H7 (cell line): Measurements from ENCODE around the gene LRIT3. TPM values are rescaled to one million over a fixed set of nuclear protein-coding genes. Genes with fewer than 3 reads are reported as not detected.
A peak's percentile ranks its signal among the peaks of the same experiment; 100 is the strongest.
"Not testable (repeated sequence)": the region's sequence is repeated elsewhere in the genome, so short reads cannot be mapped to it uniquely, and the experiment has no call there.

Experiments used
- DNase-seq: peaks from one replicate; pipeline ENCODE4 v3.0.0; 2012
- H3K27me3 ChIP-seq: 2 replicates; pipeline ENCODE4 v1.6.0; 2011; ENCODE audit warnings: mild to moderate bottlenecking, low read length; ENCODE audit not compliant: control insufficient read depth, insufficient read depth
- H3K36me3 ChIP-seq: replicated peaks from 2 replicates; pipeline ENCODE4 v1.5.1; 2011; ENCODE audit warnings: low read length; ENCODE audit not compliant: control insufficient read depth, insufficient read depth
- H3K4me3 ChIP-seq: 2 replicates; pipeline ENCODE4 v1.5.1; 2011; ENCODE audit warnings: low read depth, mild to moderate bottlenecking, control low read depth, low read length, moderate library complexity; ENCODE audit not compliant: insufficient read depth
- total RNA-seq: library from RNA; depleted of rRNA; stranded (reverse); fragments of >200 nt; shearing (Covaris generic); gene quantifications from 2 replicates; pipeline ENCODE4 v1.2.3, GENCODE V29; 2014

LRIT3 gene
- total RNA-seq, 1 experiment from 2014 or later, result 0.14 TPM

DNA sequence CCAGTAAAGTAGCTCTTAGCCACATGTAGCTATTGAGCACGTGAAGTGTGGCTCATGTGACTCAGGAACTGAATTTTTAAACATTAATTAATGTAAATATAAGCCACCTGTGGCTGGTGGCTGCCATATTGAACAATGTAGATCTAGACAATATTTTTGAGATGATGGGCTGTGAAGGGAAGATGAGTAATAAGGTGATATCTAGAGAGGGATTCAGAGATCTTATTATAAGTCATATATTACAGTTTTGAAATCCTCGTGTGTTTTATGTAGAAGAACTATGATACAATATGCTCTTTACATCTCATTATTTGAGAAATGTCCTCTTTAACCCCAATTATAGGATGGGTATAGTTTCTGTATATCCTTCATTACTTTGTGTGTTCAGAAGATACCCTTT is 26.7 kb upstream of the LRIT3 start:
- Histone ChIP-seq H3K27me3 (no peaks in the 10 kb centered on the region), H3K36me3 (peaks cover 15% of the 10 kb centered on the region), H3K4me3 (no peak overlapping the region)
- DNase-seq, result no peak

DNA sequence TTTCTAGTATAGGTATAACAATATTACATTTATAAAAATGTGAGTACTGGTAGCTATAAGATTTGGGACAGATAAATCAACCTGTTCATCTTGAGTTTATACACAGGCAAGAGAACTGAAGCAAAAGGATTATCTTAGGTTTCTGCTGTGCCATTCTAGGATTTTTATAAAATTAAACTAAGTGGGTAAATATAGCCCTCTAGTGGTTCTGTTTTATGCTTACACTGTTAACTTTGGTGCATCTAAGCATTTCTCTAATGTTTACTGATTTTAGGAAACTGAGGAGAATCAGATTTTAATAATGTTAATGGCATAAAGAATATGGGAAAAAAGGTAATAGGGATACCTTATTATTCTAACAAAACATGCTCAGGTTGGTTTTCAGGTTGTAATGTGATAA is 21.2 kb upstream of the LRIT3 start:
- DNase-seq, result no peak
- Histone ChIP-seq H3K4me3 (no peak overlapping the region), H3K27me3 (no peaks in the 10 kb centered on the region), H3K36me3 (peaks cover 7% of the 10 kb centered on the region)

DNA sequence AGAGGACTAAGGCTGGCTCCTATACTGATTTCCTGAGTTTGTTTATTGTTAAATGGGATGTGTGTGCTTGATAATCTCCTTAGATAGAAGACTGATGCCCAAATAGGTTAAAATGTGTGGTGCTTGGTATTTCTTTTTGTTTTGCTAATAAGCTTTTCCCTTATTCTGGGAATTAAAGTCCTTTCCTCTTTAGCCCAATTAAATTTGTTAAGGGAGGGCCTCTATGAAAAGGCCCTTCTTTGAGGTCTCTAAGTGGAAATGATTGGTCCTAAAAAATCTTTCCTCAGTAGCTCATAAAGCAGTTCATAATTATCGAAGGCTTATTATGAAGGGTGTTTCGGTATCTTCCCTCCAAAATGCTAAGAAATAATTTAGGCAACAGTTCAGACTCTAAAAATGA is 20.2 kb upstream of the LRIT3 start, which contains the start of gene RRH:
Gene RRH, plus strand, starts transcription at position 301 of the 400 bp plus-strand sequence. Its CDS starts 56 bp downstream, at position 357.
- Histone ChIP-seq H3K27me3 (no peaks in the 10 kb centered on the region), H3K4me3 (no peak within 1 kb of the TSS), H3K36me3 (peaks cover 4% of the 10 kb centered on the region)
- DNase-seq, result no peak

DNA sequence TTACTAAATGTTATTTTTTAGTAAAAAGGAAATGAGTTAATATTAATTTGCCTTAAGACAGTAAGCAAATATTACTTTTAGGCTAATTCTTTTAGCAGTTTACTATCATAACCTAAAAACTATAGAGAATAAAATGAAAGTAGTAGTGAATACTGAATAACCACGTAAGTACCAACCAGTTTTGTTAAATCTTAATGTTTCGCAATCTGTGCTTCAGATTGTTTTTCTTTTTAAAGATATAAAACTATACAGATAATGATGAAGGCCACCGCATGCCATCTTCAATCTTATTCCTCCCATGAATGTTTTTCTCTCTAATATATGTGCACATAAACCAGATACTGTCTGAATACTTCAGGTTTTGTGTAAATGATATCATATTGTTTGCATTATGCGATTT is 14.2 kb upstream of the LRIT3 start:
- H3K36me3 ChIP-seq, result no peaks in the 10 kb centered on the region
- no peak overlapping the region for H3K4me3 ChIP-seq
- no peak for DNase-seq

DNA sequence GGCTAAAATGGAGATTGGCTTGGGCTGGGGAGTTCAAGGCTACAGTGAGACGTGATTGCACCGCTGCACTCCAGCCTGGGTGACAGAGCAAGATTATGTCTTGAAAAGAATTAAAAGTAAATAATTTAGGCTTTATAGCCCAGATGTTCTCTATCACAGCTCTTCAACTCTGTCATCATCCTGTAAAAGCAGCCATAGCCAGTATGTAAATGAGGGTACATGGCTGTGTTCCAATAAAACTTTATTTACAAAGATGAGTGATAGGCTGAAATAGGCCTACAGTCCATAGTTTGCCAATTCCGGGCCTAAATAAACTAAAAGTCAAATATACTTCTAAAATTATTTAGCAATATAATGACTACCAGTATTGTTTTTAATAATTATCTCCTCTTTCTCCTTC is 10.9 kb upstream of the LRIT3 start:
- H3K36me3 ChIP-seq, result no peaks in the 10 kb centered on the region
- no peak for DNase-seq
- H3K4me3 ChIP-seq, result no peak overlapping the region
- no peaks in the 10 kb centered on the region for H3K27me3 ChIP-seq

More for the DNA sequence above, 14.2 kb upstream of the LRIT3 start:
- no peaks in the 10 kb centered on the region for H3K27me3 ChIP-seq

DNA sequence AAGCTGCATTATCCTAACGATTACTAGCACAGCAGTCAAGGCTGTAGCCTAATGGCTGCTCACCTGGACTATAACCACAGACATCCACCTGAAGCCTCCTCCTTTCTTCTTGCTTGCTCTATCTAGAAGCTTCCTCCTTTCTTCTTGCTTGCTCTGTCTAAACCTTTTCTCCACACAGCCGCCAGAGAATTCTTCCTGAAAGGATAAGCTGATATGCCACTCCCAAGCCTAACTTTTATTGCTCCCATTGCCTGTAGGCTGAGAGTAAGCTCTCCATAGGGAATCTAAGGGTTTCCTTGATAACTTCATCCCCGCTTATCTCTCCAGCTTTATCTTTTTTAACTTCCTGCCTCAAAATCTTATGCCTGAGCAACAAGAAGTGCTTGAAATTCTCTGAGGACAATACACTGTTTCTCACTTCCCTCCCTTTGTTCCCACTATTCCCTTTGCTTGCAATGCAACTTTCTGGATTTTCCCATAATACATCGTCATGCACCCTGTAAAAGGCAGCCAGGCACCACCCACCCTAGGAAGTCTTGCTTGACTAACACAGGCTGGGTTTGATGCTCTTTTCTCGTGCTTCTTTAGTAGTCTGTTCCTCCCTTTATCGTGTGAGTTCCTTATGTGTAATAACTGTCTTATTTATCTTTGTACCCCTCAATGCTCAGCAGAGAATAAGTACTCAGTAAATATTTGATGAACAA is 1.4 kb upstream of the LRIT3 start:
- no peak for DNase-seq
- H3K4me3 ChIP-seq, result no peak overlapping the region
- no peaks in the 10 kb centered on the region for H3K27me3 ChIP-seq
- no peaks in the 10 kb centered on the region for H3K36me3 ChIP-seq

DNA sequence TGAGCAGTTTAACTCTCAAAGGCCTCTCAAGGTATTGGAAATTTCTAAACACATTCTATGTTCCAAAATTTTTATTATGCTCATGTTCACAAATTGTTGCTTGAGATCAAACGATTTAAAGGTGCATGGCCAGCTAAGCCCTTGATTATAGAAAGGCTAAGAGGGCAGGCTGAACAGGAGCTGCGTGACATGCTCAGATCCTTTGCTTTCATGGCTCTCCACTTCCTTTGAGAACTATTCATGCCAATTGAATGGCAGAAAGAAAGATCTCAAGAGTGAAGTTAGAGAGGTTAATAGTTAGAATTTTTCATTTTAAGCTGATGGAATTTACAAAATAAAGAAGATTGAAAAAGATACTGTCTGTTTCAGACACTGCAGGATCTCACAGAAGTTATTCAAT is 594 bp downstream of the LRIT3 start:
- Histone ChIP-seq H3K27me3 (no peaks in the 10 kb centered on the region), H3K36me3 (no peaks in the 10 kb centered on the region), H3K4me3 (no peak overlapping the region)
- no peak for DNase-seq

DNA sequence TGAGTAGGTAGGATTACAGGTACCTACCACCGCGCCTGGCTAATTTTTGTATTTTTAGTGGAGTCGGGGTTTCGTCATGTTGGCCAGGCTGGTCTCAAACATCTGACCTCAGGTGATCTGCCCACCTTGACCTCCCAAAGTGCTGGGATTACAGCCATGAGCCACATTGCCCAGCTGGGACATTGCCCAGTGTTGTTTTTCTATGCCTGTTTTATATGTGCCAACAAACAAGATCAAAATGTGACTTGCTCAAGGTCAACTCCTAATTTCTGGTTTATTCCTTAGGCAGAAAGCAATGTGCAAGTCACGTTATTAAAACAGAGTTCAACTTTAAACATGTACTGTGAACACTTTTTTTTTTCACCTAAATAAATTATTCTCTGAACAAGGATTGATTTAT is 2.7 kb downstream of the LRIT3 start:
- no peak overlapping the region for H3K4me3 ChIP-seq
- no peaks in the 10 kb centered on the region for H3K27me3 ChIP-seq
- DNase-seq, result no peak
- H3K36me3 ChIP-seq, result no peaks in the 10 kb centered on the region

DNA sequence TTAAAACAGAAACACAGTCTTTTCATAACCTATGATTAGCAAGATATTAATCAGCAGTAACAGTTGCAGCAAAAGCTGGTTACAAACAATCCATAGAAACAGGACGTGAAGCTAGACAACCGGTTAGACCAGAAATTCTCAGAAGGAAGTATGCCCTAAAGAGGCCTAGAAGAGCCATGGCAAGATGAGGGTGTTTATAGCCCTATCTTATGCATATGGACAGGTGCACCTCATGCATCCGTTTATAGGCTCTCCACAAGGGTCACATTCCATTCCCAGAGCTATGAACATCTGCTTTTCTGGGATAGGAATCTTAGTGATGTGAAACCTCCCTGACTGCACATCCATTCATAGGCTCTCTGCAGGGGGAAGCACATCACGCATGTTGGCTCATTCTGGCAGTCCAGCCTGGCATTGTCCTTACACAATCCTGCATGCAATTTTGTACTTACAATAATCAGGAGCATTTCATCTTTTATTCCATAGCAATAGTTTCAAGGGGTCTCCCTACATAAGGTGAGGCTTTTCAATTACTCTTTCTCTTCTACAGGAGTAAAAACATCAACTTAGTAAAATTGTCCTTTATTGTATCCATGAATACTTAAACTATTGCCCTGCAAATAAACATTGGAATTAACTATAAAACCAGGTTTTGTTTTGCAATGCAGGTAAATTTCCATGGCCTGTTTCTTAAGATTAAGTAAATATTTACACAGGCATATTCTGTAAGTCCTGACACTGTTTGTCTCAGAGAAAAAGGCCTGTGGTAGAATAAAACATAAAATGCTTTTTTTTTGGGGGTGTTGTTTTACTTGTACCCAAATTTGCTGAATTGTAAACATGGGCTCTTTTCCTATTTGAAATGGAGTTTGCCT is 11.8 kb downstream of the LRIT3 start:
- H3K4me3 ChIP-seq, H3K36me3 ChIP-seq, H3K27me3 ChIP-seq, DNase-seq: not testable (repeated sequence)

DNA sequence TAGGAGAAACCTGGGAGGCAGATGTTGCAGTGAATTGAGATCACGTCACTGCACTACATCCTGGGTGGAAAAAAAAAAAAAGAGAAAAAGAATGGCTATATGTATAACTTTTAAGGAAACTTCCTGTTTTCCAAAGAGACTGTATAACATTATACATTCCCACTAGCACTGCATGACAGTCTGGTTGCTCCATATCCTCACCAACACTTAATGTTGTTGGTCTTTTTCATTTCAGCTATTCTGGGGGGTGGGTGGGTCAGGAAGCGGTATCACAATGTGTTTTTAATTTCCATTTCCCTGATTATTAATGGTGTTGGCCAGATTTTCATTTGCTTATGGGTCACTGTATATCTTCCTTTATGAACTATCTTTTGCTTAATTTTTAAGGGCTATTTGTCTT is 13.4 kb downstream of the LRIT3 start:
- no peak for DNase-seq
- H3K27me3 ChIP-seq, result no peaks in the 10 kb centered on the region

DNA sequence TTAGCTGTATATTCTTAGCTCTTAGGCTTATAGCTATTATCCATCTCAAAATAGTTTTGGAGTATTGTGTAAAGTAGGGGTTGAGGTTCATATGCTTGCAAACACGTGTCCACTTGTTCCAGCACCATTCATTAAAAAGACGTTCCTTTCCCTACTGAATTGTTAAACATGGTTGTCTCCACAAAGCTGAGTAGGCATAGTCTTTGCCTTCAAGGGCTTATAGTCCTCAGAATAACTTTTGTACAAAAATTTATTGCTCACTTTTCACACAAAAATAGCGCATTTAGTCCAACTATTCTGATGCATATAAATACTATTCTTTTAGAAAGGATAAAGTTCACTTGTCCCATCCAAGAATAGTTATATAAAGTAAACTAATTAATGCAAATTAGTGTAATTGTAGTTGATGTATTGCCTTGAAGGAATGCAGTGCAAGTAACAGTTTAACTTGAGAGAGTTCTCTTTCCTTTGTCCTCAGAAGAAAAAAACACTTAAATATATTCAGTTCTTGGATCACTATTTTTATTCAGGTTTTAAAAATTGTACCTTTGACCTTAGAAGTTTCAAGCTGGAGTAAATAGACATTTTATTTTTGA is 14.1 kb downstream of the LRIT3 start:
- Histone ChIP-seq H3K36me3 (no peaks in the 10 kb centered on the region), H3K4me3 (no peak overlapping the region), H3K27me3 (no peaks in the 10 kb centered on the region)
- no peak for DNase-seq

More for the DNA sequence above, 13.4 kb downstream of the LRIT3 start:
- Histone ChIP-seq H3K4me3 (no peak overlapping the region), H3K36me3 (no peaks in the 10 kb centered on the region)

DNA sequence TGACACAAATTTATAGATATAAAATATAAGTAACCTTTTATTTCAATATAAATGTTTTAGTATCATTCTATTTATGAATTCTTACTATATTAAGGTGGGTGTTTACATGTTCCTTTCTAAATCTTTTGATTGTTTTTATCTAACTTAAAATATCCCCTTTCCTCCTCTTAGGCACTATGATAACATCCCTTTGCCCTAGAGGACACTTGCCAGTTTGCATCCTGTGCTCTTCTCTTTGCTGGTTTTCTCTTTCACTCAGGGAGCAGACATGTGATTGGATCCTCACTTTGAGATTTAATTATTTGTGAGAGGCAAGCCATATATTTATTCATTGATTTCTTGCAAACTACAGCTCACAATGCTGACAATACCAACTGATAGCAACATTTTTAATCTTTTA is 16.2 kb downstream of the LRIT3 start:
- no peak overlapping the region for H3K4me3 ChIP-seq
- peak; percentile 7 for DNase-seq
- no peaks in the 10 kb centered on the region for H3K27me3 ChIP-seq
- no peaks in the 10 kb centered on the region for H3K36me3 ChIP-seq

DNA sequence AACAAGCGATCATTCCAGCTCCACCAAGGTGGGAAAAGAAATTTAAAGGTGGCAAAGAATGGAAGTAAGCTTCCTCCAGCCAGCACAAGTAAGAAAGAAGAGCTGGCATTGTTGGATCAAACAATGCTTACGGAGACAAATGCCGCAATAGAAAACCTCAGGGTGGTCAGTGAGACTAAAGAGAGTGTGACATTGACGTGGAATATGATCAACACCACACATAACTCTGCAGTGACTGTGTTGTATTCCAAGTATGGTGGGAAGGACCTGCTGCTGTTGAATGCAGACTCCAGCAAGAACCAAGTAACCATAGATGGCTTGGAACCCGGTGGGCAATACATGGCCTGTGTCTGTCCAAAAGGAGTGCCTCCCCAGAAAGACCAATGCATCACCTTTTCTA is 22.2 kb downstream of the LRIT3 start:
- Histone ChIP-seq H3K4me3 (no peak overlapping the region), H3K27me3 (no peaks in the 10 kb centered on the region), H3K36me3 (no peaks in the 10 kb centered on the region)
- DNase-seq, result no peak

DNA sequence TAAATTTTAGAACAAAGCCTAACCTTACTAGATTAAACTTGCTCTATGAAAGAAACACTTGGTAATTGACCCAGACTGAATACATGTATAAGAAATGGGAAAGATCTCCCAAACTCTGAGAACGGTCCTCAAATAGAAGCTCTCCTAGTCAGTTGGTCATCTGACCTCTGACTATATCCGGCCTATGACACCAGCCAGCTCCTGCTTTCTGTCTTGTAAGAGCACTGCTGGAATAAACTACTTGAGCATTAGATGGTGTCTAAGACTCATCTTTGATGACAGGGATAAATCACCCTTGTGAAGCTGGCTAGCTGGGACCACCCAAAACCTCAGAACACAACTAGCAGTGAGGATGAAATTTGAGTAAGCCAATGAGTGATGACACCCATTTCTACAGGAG is 24.2 kb downstream of the LRIT3 start:
- no peak overlapping the region for H3K4me3 ChIP-seq
- H3K36me3 ChIP-seq, result no peaks in the 10 kb centered on the region
- H3K27me3 ChIP-seq, result no peaks in the 10 kb centered on the region
- no peak for DNase-seq
